Stomach (tissue), 4 donors: Measurements from ENCODE around the gene ESRRG.

ENCODE experiments used
- CTCF ChIP-seq, 7 experiments: fragments of 450-650 bp in 4 of 7; fragments of 200-600 bp in 3 of 7; sonication (generic) in 3 of 7; IDR thresholded peaks; one replicate each; pipeline ENCODE4 v1.5.1; 2016 to 2019; ENCODE audit warnings: antibody characterized with exemption in 7 of 7, control low read depth in 2 of 7, mild to moderate bottlenecking in 1 of 7
- POLR2A ChIP-seq, 4 donors: fragments of 450-650 bp; IDR thresholded peaks; one replicate each; pipeline ENCODE4 v1.6.1; 2016; ENCODE audit warnings: antibody characterized with exemption in 4 of 4, control low read depth in 2 of 4, mild to moderate bottlenecking in 1 of 4, moderate library complexity in 1 of 4

GRCh38 chr1:216700779-216701178 lies 22.4 kb downstream of the ESRRG start:
- TF ChIP-seq CTCF (IDR thresholded peaks at IDR 0.05) (no peak), POLR2A (IDR thresholded peaks at IDR 0.05) (no peak)
